ENCODE measurements around the gene WFDC5.

Gene WFDC5

DNA sequence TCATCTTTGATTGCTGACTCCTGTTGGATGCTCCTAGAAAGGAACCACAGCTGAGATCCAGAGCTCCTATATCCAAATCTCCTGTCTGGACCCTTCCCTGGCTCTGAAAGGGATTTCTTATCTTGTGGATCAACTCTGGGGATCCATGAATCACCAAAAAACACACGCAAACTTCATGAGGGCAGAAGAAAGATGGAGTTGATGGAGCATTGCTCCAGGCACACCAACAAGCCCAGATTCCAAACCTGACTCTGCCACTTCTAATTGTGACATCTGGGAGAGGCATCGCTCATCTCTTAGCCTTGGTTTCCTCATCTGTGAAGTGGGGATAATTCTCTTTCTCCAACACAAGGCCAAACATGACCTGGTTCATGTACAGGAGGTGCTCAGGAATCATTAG, 20.8 kb downstream of the WFDC5 start:
- in situ Hi-C loops (cut with MboI; ENCODE audit: low pct_unique_long_range_greater_than_20kb, low sequenced_read_pairs) = no loop called here
- DNase-seq = no peak

- DNase-seq = no peak
- in situ Hi-C loops (cut with MboI; ENCODE audit: low pct_unique_long_range_greater_than_20kb, low sequenced_read_pairs) = no loop called here
Observed at GRCh38 chr20:45092898-45093297, 22.1 kb downstream of the WFDC5 start.

- in situ Hi-C loops (cut with MboI; ENCODE audit: low pct_unique_long_range_greater_than_20kb, low sequenced_read_pairs) = no loop called here
- DNase-seq = no peak
Observed at GRCh38 chr20:45091366-45091765, 23.6 kb downstream of the WFDC5 start.

DNA sequence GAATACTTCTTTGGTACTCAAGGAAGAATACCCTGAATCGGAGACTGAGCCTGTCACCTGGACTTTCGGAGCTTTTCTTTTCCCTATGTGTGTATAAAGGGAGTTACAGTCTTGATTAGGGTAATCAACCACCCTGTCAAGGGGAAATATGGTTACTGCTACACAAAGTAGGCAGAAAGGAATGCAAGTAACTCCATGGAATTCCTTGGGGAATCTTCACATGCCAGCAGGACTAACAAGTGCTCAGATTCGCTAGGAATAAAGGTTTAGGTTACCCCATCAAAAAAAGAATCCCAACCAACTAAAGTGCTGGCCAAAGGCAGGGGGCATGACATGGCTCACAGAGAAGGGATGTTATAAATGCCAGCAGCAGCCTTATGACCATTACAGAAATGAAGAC, 24.5 kb downstream of the WFDC5 start:
- DNase-seq = no peak
- in situ Hi-C loops (cut with MboI; ENCODE audit: low pct_unique_long_range_greater_than_20kb, low sequenced_read_pairs) = no loop called here

- in situ Hi-C loops (cut with MboI; ENCODE audit: low pct_unique_long_range_greater_than_20kb, low sequenced_read_pairs) = no loop called here
- DNase-seq = no peak
Observed at GRCh38 chr20:45088247-45088646, 26.7 kb downstream of the WFDC5 start.

- DNase-seq = no peak
- in situ Hi-C loops (cut with MboI; ENCODE audit: low pct_unique_long_range_greater_than_20kb, low sequenced_read_pairs) = no loop called here
Observed at GRCh38 chr20:45087814-45088213, 27.2 kb downstream of the WFDC5 start.

DNA sequence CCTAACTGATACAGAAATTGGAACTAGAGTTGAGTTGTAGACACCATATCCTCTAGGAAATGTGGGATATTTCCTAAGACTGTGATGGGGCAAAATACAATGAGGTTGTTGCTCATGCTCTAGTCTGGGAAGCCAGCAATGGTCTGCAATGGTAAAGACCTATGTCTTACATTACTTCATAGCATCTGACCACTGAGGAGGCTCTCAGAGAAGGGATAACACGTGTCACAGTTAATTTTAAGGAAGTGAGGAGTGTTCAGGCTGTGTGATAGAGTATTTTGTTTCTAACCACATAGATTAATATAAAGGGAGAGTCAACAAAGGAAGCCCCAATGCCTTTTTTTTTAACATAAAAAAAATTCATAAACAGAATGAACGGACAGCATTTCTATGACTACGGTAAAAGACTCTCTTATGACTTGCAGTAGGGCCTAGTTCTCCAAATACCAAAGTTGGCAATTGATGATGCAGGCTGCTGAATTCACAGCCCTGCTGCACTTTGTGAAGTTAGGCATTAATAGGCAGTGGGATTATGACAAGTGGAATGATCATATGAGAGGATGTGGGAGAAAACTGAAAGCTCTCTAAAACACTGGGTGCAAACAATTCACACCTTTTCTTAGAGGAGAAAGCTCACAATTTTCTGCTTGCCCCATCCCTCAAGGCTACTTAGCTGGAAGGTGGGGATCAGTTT, 27.7 kb downstream of the WFDC5 start:
- DNase-seq = no peak
- in situ Hi-C loops (cut with MboI; ENCODE audit: low pct_unique_long_range_greater_than_20kb, low sequenced_read_pairs) = no loop called here

DNA sequence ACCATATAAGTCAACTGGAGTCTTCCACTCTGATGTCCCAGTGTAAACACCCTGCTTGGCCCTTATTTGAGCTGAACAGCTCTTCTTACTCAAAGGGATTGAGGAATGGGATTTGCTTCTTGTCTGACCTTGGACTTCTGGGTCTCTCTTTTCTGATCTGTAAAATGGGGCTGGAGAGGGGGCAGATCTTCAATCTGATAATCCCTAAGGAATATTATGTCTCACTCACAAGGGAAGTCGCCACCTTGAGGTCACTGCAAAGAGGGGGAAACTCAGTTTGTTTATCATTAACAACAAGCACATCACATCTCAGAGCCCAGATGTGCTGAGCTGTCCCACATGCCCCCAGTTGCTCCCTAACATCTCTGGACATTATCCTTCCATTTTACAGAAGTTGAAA, 29.1 kb downstream of the WFDC5 start:
- no peak for DNase-seq
- in situ Hi-C loops (cut with MboI; ENCODE audit: low pct_unique_long_range_greater_than_20kb, low sequenced_read_pairs) = no loop called here

- no peak for DNase-seq
- in situ Hi-C loops (cut with MboI; ENCODE audit: low pct_unique_long_range_greater_than_20kb, low sequenced_read_pairs) = no loop called here
Observed at GRCh38 chr20:45085289-45085688, 29.7 kb downstream of the WFDC5 start.

- in situ Hi-C loops (cut with MboI; ENCODE audit: low pct_unique_long_range_greater_than_20kb, low sequenced_read_pairs) = no loop called here
- no peak for DNase-seq
Observed at GRCh38 chr20:45083127-45083526, 31.8 kb downstream of the WFDC5 start.

- in situ Hi-C loops (cut with MboI; ENCODE audit: low pct_unique_long_range_greater_than_20kb, low sequenced_read_pairs) = no loop called here
- DNase-seq = no peak
Observed at GRCh38 chr20:45082468-45082867, 32.5 kb downstream of the WFDC5 start.

- peak; percentile 12 for DNase-seq
Observed at GRCh38 chr20:45080867-45081624, 33.9 kb downstream of the WFDC5 start.

DNA sequence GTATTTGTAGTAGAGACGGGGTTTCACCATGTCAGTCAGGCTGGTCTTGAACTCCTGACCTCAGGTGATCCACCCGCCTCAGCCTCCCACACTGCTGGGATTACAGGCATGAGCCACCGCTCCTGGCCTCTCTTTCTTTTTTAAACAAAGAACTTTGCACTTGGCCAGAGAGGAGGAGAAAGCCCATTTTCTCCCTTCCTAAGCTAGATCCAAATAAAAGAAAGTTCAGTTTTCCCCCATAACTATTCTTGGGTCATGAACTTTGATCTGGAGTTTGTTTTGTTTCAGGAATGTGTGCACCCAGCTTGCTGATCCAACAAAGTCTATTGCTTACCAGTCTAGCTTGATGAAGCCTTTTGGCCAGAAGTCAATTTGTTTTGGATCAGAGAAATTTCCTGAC, 37.4 kb downstream of the WFDC5 start:
- DNase-seq = no peak
- in situ Hi-C loops (cut with MboI; ENCODE audit: low pct_unique_long_range_greater_than_20kb, low sequenced_read_pairs) = no loop called here

More at GRCh38 chr20:45080867-45081624, 33.9 kb downstream of the WFDC5 start:
- in situ Hi-C loops (cut with MboI; ENCODE audit: low pct_unique_long_range_greater_than_20kb, low sequenced_read_pairs) = no loop called here

- in situ Hi-C loops (cut with MboI; ENCODE audit: low pct_unique_long_range_greater_than_20kb, low sequenced_read_pairs) = no loop called here
- no peak for DNase-seq
Observed at GRCh38 chr20:45073221-45073620, 41.8 kb downstream of the WFDC5 start.

DNA sequence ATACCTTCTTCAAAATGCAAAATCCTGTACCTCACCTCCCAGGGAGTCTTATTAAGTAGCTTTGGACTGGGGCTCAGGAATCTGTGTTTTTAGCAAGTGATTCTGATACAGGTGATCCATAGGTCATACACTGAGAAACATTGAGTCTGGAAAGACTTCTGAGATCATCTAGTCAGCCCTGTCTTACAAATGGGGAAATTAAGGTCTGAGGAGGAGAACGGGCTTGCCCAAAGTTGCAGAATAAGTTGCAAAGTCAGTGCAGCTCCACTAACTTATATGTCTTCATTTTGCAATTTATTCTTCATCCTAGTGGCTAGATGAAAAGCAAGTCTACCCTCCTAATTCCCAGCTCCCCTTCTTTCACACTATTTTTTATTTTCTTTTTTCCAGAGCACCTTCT, 42.9 kb downstream of the WFDC5 start:
- no peak for DNase-seq
- in situ Hi-C loops (cut with MboI; ENCODE audit: low pct_unique_long_range_greater_than_20kb, low sequenced_read_pairs) = no loop called here

DNA sequence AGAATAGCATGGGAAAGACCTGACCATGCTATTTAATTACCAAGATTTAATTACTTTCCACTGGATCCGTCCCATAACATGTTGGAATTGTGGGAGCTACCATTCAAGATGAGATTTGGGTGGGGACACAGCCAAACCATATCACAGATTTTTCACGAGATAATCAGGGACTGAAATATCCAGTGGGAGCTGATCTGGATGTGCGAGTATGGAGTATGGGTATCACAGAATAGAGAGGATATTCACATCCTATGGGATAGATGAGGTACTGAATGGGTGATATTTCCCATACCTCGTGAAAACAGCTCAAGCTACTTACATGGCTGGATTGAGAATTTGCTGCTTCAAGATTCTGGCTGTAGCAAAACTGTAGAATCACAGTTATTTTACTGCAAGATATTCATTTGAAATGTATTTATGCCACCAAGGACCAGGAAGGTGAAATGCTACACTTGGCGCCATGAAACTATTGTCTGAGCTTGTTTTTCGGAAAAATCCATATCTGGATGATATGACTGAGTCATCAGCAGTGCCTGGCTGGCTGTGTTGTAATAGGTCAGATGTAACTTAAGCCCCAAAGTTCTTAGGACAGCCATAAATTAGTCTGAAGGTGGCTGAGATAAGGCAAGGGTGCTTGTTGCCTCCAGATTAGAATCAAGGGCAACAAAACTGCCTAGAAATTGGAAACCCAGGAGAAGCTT, 43.9 kb downstream of the WFDC5 start:
- in situ Hi-C loops (cut with MboI; ENCODE audit: low pct_unique_long_range_greater_than_20kb, low sequenced_read_pairs) = no loop called here
- DNase-seq = no peak

DNA sequence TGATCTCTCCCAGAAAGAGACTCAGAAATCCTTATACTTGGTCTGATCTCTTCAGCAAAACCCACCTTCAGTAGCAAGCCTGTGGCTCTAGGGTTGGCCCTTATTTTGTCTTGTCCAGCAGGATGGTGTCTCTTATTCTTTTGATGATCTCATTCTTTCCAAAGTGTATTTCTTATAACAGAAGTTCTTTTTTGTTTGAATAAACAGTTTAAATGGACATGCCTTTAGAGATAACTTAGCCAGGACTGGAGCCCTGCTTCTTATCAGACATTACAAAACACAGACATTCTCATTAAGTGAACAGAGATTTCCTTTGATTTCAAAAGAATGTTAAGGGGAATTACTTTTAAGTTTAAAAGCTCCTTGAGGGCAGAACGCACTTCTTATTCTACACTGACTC, 45.7 kb downstream of the WFDC5 start:
- DNase-seq = no peak
- in situ Hi-C loops (cut with MboI; ENCODE audit: low pct_unique_long_range_greater_than_20kb, low sequenced_read_pairs) = no loop called here

GRCh38 chr20:45067558-45067957, 47.4 kb downstream of the WFDC5 start:
- in situ Hi-C loops (cut with MboI; ENCODE audit: low pct_unique_long_range_greater_than_20kb, low sequenced_read_pairs) = no loop called here
- DNase-seq = no peak

- in situ Hi-C loops (cut with MboI; ENCODE audit: low pct_unique_long_range_greater_than_20kb, low sequenced_read_pairs) = no loop called here
- DNase-seq = no peak
Observed at GRCh38 chr20:45067087-45067486, 47.9 kb downstream of the WFDC5 start.

DNA sequence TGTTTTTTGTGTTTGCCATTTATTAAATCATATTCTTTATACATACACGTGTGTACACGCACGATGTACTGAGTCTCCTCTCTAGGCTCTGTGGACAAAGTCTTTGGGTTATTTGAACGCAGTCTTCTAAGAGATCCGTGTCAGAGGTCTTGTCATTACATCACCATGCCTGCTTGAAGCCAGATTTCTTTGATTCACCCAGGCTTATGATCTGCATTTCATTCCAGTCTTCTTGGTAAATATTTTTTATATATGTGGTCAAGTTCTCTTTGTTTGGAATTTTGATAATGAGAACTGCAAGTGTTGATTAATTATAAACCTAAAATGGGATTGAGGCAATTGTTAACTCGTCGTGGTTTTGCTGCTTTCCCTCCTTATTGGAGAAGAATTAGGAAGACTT, 48.6 kb downstream of the WFDC5 start:
- in situ Hi-C loops (cut with MboI; ENCODE audit: low pct_unique_long_range_greater_than_20kb, low sequenced_read_pairs) = no loop called here
- no peak for DNase-seq
